CD14-positive monocyte (primary cell): ENCODE measurements around the gene PKD2L1. TPM values are rescaled to one million over a fixed set of nuclear protein-coding genes. Genes with fewer than 3 reads are reported as not detected.

Experiments used
- DNase-seq, 3 donors: peaks; one replicate each; pipeline ENCODE4 v3.0.0-alpha.2; 2011 to 2022
- H2AFZ ChIP-seq: 2 replicates; pipeline ENCODE4 v1.6.0; 2012; ENCODE audit warnings: mild to moderate bottlenecking, low read depth, low read length, inconsistent platforms; ENCODE audit not compliant: insufficient read depth, poor library complexity, severe bottlenecking
- H3K27ac ChIP-seq, 2 donors: 1 replicate in 1 of 2; 2 replicates in 1 of 2; pipeline ENCODE4 v1.5.1; 2012 to 2013; ENCODE audit warnings: low read length in 2 of 2, control low read depth in 1 of 2, inconsistent platforms in 1 of 2, low read depth in 1 of 2, mild to moderate bottlenecking in 1 of 2
- H3K27me3 ChIP-seq, 2 donors: one replicate each; pipeline versions ENCODE4 v1.6.0 to v1.6.1; 2011 to 2013; ENCODE audit warnings: low read length in 2 of 2; ENCODE audit not compliant: control insufficient read depth in 2 of 2, insufficient read depth in 2 of 2
- H3K36me3 ChIP-seq, 2 donors: replicated peaks in 1 of 2; 1 replicate in 1 of 2; 2 replicates in 1 of 2; pipeline versions ENCODE4 v1.5.1 to v1.6.1; 2012 to 2013; ENCODE audit warnings: low read length in 2 of 2, control low read depth in 1 of 2, inconsistent platforms in 1 of 2, mild to moderate bottlenecking in 1 of 2; ENCODE audit not compliant: insufficient read depth in 2 of 2, control insufficient read depth in 1 of 2
- H3K4me1 ChIP-seq, 2 donors: 1 replicate in 1 of 2; 2 replicates in 1 of 2; pipeline versions ENCODE4 v1.5.1 to v1.6.1; 2012 to 2013; ENCODE audit warnings: low read length in 2 of 2, control low read depth in 1 of 2, inconsistent platforms in 1 of 2, mild to moderate bottlenecking in 1 of 2, moderate library complexity in 1 of 2; ENCODE audit not compliant: insufficient read depth in 2 of 2, control insufficient read depth in 1 of 2
- H3K4me2 ChIP-seq: replicated peaks from 2 replicates; pipeline ENCODE3; 2012; ENCODE audit warnings: low read length, moderate library complexity, mild to moderate bottlenecking; ENCODE audit not compliant: poor library complexity, severe bottlenecking; ENCODE audit errors: extremely low read depth
- H3K4me3 ChIP-seq, 3 experiments: fragments of 200-600 bp in 1 of 3; sonication (generic) in 1 of 3; replicated peaks in 1 of 3; 1 replicate in 2 of 3; 2 replicates in 1 of 3; pipeline ENCODE4 v1.5.1; 2011 to 2013; ENCODE audit warnings: low read length in 3 of 3, mild to moderate bottlenecking in 3 of 3, control low read depth in 2 of 3, low read depth in 2 of 3, inconsistent platforms in 1 of 3, moderate library complexity in 1 of 3
- H3K79me2 ChIP-seq: 2 replicates; pipeline ENCODE4 v1.6.0; 2012; ENCODE audit warnings: mild to moderate bottlenecking, control low read depth, inconsistent platforms, low read length, moderate library complexity; ENCODE audit not compliant: insufficient read depth
- H3K9ac ChIP-seq: 2 replicates; pipeline ENCODE4 v1.6.0; 2017; ENCODE audit warnings: low read length, mild to moderate bottlenecking; ENCODE audit not compliant: insufficient read depth, poor library complexity, severe bottlenecking
- H3K9me3 ChIP-seq, 2 donors: replicated peaks in 1 of 2; 1 replicate in 1 of 2; 2 replicates in 1 of 2; pipeline versions ENCODE4 v1.5.1 to v1.6.1; 2012 to 2013; ENCODE audit warnings: low read length in 2 of 2, control low read depth in 1 of 2; ENCODE audit not compliant: control insufficient read depth in 1 of 2, insufficient read depth in 1 of 2
- H4K20me1 ChIP-seq: 2 replicates; pipeline ENCODE4 v1.6.0; 2012; ENCODE audit warnings: mild to moderate bottlenecking, low read length, control low read depth, moderate library complexity; ENCODE audit not compliant: insufficient read depth
- H3K27ac Mint-ChIP-seq, 7 donors: one replicate each; pipeline ENCODE4 v1.8.0; 2020; ENCODE audit warnings: mild to moderate bottlenecking in 7 of 7, mixed read lengths in 7 of 7, moderate library complexity in 6 of 7, inconsistent platforms in 2 of 7
- H3K27me3 Mint-ChIP-seq, 3 donors: one replicate each; pipeline ENCODE4 v1.8.0; 2021 to 2022; ENCODE audit warnings: low read depth in 3 of 3, mild to moderate bottlenecking in 3 of 3, mixed read lengths in 3 of 3, moderate library complexity in 3 of 3, inconsistent platforms in 1 of 3
- H3K36me3 Mint-ChIP-seq, 2 donors: one replicate each; pipeline ENCODE4 v1.8.0; 2020; ENCODE audit warnings: mixed read lengths in 2 of 2, inconsistent platforms in 1 of 2, mild to moderate bottlenecking in 1 of 2
- H3K4me1 Mint-ChIP-seq: one replicate; pipeline ENCODE4 v1.8.0; 2020; ENCODE audit warnings: mild to moderate bottlenecking, mixed read lengths
- H3K4me3 Mint-ChIP-seq, 2 donors: one replicate each; pipeline ENCODE4 v1.8.0; 2020; ENCODE audit warnings: mild to moderate bottlenecking in 2 of 2, mixed read lengths in 2 of 2, moderate library complexity in 1 of 2
- H3K9me3 Mint-ChIP-seq, 7 donors: one replicate each; pipeline ENCODE4 v1.8.0; 2020 to 2022; ENCODE audit warnings: mixed read lengths in 7 of 7, mild to moderate bottlenecking in 6 of 7, moderate library complexity in 6 of 7, inconsistent platforms in 2 of 7
- WGBS: methylation state at CpG from one replicate; pipeline ENCODE4 v1.1.5; 2013; ENCODE audit warnings: missing lambda C conversion rate; ENCODE audit not compliant: insufficient coverage; 5-methylcytosine and 5-hydroxymethylcytosine counted together
- intact Hi-C, 2 donors: fragments of 100-400 bp; cut with micrococcal nuclease; formaldehyde crosslinking; loops; one replicate each; pipeline versions ENCODE4 v1.15.0 to v1.15.1; 2023
- polyA plus RNA-seq, 3 donors: library from polyadenylated mRNA; depleted of rRNA in 1 of 3; unstranded in 2 of 3; stranded (reverse) in 1 of 3; fragments of 300-500 nt in 2 of 3; fragments of >200 nt in 1 of 3; fragmentation: Illumina TruSeq in 2 of 3; gene quantifications; 1 replicate in 2 of 3; 2 replicates in 1 of 3; pipeline ENCODE4 v1.2.3, GENCODE V29; 2012 to 2021
- TF ChIP-seq, protein P1 (sequence below): fragments of 200-600 bp; IDR thresholded peaks from one replicate; pipeline ENCODE4 v1.8.0; 2022; ENCODE audit warnings: antibody characterized with exemption, mild to moderate bottlenecking

Gene PKD2L1
- polyA plus RNA-seq, 3 donors = 0.15 to 1.5 TPM; not detected in 1

DNA sequence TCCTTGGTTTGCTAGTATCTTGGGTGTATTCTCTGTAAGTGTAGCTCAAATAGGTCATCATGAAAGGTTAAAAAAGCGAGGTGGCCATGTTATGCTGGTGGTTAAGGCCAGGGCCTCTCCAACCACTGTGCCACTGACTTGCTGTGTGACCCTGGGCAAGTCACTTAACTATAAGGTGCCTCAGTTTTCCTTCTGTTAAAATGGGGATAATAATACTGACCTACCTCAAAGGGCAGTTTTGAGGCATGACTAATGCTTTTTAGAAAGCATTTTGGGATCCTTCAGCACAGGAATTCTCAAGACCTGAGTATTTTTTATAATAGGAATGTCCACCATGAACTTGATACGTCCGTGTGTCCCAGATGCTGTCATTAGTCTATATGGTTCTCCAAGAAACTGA lies 34.1 kb upstream of the PKD2L1 start:
- peaks cover 11% of the 10 kb centered on the region for H3K4me1 Mint-ChIP-seq
- 100% methylated on average over 3 of the region's 3 CpGs for WGBS

DNA sequence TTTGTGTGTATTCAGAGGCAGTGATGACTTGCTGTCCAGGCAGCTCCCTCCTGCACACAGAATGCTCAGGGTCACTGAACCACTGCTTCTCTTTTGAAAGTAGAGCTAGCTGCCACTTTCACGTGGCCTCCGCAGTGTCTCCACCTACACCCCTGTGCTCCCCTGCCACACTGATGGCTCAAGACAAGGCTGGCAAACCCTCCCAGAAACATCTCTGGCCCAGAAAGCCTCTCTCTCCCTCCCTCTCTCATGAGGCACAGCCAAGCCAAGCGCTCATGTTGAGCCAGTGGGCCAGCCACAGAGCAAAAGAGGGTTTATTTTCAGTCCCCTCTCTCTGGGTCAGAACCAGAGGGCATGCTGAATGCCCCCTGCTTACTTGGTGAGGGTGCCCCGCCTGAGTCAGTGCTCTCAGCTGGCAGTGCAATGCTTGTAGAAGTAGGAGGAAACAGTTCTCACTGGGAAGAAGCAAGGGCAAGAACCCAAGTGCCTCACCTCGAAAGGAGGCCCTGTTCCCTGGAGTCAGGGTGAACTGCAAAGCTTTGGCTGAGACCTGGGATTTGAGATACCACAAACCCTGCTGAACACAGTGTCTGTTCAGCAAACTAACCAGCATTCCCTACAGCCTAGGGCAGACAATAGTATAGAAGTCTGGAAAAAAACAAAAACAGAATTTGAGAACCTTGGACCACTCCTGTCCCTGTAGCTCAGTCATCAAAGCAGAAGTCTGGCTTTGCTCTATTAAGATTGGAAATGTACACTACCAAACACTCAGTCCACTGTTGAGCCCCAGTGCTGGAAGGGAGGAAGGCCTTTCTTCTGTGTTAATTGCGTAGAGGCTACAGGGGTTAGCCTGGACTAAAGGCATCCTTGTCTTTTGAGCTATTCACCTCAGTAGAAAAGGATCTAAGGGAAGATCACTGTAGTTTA lies 32.8 kb upstream of the PKD2L1 start:
- Mint-ChIP-seq H3K27me3 (no peaks in the 10 kb centered on the region), H3K36me3 (peaks cover 9% of the 10 kb centered on the region in 2 donors), H3K27ac (peak overlapping the region in 2 of 7 donors; percentile 3 to 17), H3K4me3 (no peak overlapping the region), H3K9me3 (no peaks in the 10 kb centered on the region), H3K4me1 (peaks cover 11% of the 10 kb centered on the region)
- no peaks in the 10 kb centered on the region for H3K36me3 ChIP-seq
- H3K27me3 ChIP-seq = no peaks in the 10 kb centered on the region
- peaks cover 4 to 7% of the 10 kb centered on the region in 2 donors for H3K4me1 ChIP-seq
- H3K27ac ChIP-seq = no peak overlapping the region
- H3K79me2 ChIP-seq = no peaks in the 10 kb centered on the region
- H4K20me1 ChIP-seq = no peaks in the 10 kb centered on the region
- intact Hi-C loops = no loop called here
- 86% methylated on average over 3 of the region's 6 CpGs for WGBS
- no peak overlapping the region for H3K4me3 ChIP-seq
- TF ChIP-seq, protein P1, sequence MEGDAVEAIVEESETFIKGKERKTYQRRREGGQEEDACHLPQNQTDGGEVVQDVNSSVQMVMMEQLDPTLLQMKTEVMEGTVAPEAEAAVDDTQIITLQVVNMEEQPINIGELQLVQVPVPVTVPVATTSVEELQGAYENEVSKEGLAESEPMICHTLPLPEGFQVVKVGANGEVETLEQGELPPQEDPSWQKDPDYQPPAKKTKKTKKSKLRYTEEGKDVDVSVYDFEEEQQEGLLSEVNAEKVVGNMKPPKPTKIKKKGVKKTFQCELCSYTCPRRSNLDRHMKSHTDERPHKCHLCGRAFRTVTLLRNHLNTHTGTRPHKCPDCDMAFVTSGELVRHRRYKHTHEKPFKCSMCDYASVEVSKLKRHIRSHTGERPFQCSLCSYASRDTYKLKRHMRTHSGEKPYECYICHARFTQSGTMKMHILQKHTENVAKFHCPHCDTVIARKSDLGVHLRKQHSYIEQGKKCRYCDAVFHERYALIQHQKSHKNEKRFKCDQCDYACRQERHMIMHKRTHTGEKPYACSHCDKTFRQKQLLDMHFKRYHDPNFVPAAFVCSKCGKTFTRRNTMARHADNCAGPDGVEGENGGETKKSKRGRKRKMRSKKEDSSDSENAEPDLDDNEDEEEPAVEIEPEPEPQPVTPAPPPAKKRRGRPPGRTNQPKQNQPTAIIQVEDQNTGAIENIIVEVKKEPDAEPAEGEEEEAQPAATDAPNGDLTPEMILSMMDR = no peak
- DNase-seq = no peak
- no peak overlapping the region for H3K9ac ChIP-seq
- no peaks in the 10 kb centered on the region for H3K9me3 ChIP-seq
- no peak overlapping the region for H3K4me2 ChIP-seq
- H2AFZ ChIP-seq = no peak overlapping the region

More for the DNA sequence above, 34.1 kb upstream of the PKD2L1 start:
- H2AFZ ChIP-seq = no peak overlapping the region
- DNase-seq = no peak
- H3K27ac ChIP-seq = no peak overlapping the region
- H4K20me1 ChIP-seq = no peaks in the 10 kb centered on the region
- H3K9me3 ChIP-seq = no peaks in the 10 kb centered on the region
- peaks cover 4 to 7% of the 10 kb centered on the region in 2 donors for H3K4me1 ChIP-seq
- no peaks in the 10 kb centered on the region for H3K27me3 ChIP-seq
- H3K27ac Mint-ChIP-seq = no peak overlapping the region
- no peak overlapping the region for H3K9ac ChIP-seq
- H3K79me2 ChIP-seq = no peaks in the 10 kb centered on the region
- TF ChIP-seq, protein P1 = no peak
- H3K4me2 ChIP-seq = no peak overlapping the region
- no peak overlapping the region for H3K4me3 ChIP-seq
- peaks cover 9% of the 10 kb centered on the region in 2 donors for H3K36me3 Mint-ChIP-seq
- H3K9me3 Mint-ChIP-seq = no peaks in the 10 kb centered on the region
- H3K36me3 ChIP-seq = no peaks in the 10 kb centered on the region
- intact Hi-C loops = no loop called here
- H3K27me3 Mint-ChIP-seq = no peaks in the 10 kb centered on the region
- H3K4me3 Mint-ChIP-seq = no peak overlapping the region
